Astrocyte (in vitro differentiated cells and primary cell): ENCODE measurements around the gene RNF103. TPM values are rescaled to one million over a fixed set of nuclear protein-coding genes. Genes with fewer than 3 reads are reported as not detected.
"Not testable (repeated sequence)": the region's sequence is repeated elsewhere in the genome, so short reads cannot be mapped to it uniquely, and the experiment has no call there.

Experiments
- DNase-seq: peaks from one replicate; pipeline ENCODE4 v3.0.0-alpha.2; 2010; ENCODE audit warnings: low read depth
- FAIRE-seq: peaks from 2 replicates; lab custom pipeline; 2011; peaks lifted over from hg19 to GRCh38; lab: Jason Lieb, UNC
- H2AFZ ChIP-seq: 2 replicates; pipeline ENCODE4 v1.6.0; 2012; ENCODE audit warnings: low read depth, low read length, inconsistent platforms
- H3K27ac ChIP-seq: 2 replicates; pipeline ENCODE4 v1.5.1; 2011; ENCODE audit warnings: low read depth, low read length, inconsistent platforms
- H3K27me3 ChIP-seq: 2 replicates; pipeline ENCODE4 v1.6.0; 2011; ENCODE audit warnings: low read length, inconsistent platforms; ENCODE audit not compliant: insufficient read depth
- H3K36me3 ChIP-seq: 2 replicates; pipeline ENCODE4 v1.5.1; 2011; ENCODE audit warnings: low read length, inconsistent platforms; ENCODE audit not compliant: insufficient read depth
- H3K4me1 ChIP-seq: 2 replicates; pipeline ENCODE4 v1.5.1; 2011; ENCODE audit warnings: low read length, inconsistent platforms; ENCODE audit not compliant: insufficient read depth
- H3K4me2 ChIP-seq: 2 replicates; pipeline ENCODE4 v1.6.0; 2012; ENCODE audit warnings: low read length, inconsistent platforms
- H3K4me3 ChIP-seq: 2 replicates; pipeline ENCODE4 v1.5.1; 2011; ENCODE audit warnings: low read depth, mild to moderate bottlenecking, low read length, inconsistent platforms; ENCODE audit not compliant: insufficient read depth
- H3K79me2 ChIP-seq: 2 replicates; pipeline ENCODE4 v1.6.0; 2012; ENCODE audit warnings: mild to moderate bottlenecking, low read length, inconsistent platforms; ENCODE audit not compliant: insufficient read depth
- H3K9ac ChIP-seq: 2 replicates; pipeline ENCODE4 v1.6.0; 2012; ENCODE audit warnings: mild to moderate bottlenecking, low read length, inconsistent platforms
- H3K9me3 ChIP-seq: 2 replicates; pipeline ENCODE4 v1.5.1; 2012; ENCODE audit warnings: low read depth, mild to moderate bottlenecking, low read length, inconsistent platforms; ENCODE audit not compliant: insufficient read depth
- H4K20me1 ChIP-seq: 2 replicates; pipeline ENCODE4 v1.6.0; 2012; ENCODE audit warnings: low read length, inconsistent platforms; ENCODE audit not compliant: insufficient read depth
- H3K27ac Mint-ChIP-seq: one replicate; pipeline ENCODE4 v1.8.0; 2021; ENCODE audit warnings: mild to moderate bottlenecking, mixed read lengths; ENCODE audit not compliant: unreplicated experiment
- H3K27me3 Mint-ChIP-seq: one replicate; pipeline ENCODE4 v1.8.0; 2021; ENCODE audit warnings: low read depth, mixed read lengths; ENCODE audit not compliant: unreplicated experiment
- H3K36me3 Mint-ChIP-seq: one replicate; pipeline ENCODE4 v1.8.0; 2021; ENCODE audit warnings: low read depth, mixed read lengths; ENCODE audit not compliant: unreplicated experiment
- H3K4me1 Mint-ChIP-seq: one replicate; pipeline ENCODE4 v1.8.0; 2021; ENCODE audit warnings: low read depth, mixed read lengths; ENCODE audit not compliant: unreplicated experiment
- H3K4me3 Mint-ChIP-seq: one replicate; pipeline ENCODE4 v1.8.0; 2021; ENCODE audit warnings: mild to moderate bottlenecking, moderate library complexity, mixed read lengths; ENCODE audit not compliant: unreplicated experiment
- H3K9me3 Mint-ChIP-seq: one replicate; pipeline ENCODE4 v1.8.0; 2021; ENCODE audit warnings: mild to moderate bottlenecking, mixed read lengths; ENCODE audit not compliant: unreplicated experiment
- EZH2 ChIP-seq: IDR thresholded peaks from 2 replicates; pipeline ENCODE4 v1.6.1; 2012; ENCODE audit warnings: mild to moderate bottlenecking, low read length, inconsistent platforms; ENCODE audit not compliant: insufficient read depth
- total RNA-seq: library from RNA; stranded (reverse); gene quantifications from 2 replicates; pipeline ENCODE4 v1.2.1, GENCODE V29; 2021
- TF ChIP-seq, protein P1 (sequence below): IDR thresholded peaks from 2 replicates; pipeline ENCODE4 v1.5.1; 2011; ENCODE audit warnings: low read depth, mild to moderate bottlenecking, inconsistent platforms, low read length, moderate library complexity; ENCODE audit not compliant: insufficient read depth

RNF103 gene
- total RNA-seq, 1 donor from 2014 or later, result 21.5 TPM

DNA sequence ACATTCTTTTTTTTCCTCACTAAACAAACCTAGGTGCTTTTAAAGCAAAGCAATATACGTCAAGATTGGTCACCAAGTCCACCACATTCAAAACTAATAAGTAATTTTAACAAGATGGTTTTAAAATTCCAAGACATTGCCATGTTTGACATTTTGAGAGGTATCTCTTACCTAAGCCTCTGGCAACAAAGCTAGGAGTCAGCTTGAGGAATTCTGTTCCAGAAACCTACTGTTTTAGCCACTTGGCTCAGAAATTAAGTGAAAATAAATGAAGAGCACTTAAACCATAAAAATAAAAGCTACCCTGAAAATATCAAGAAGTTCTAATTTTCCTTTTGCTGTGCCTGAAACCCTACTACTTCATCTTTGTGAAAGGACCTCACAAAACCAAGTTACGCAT lies 30.4 kb downstream of the RNF103 start:
- DNase-seq (no peak), FAIRE-seq (no peak)
- Mint-ChIP-seq H3K27ac (no peak overlapping the region), H3K9me3 (peaks cover 2% of the 10 kb centered on the region), H3K4me3 (no peak overlapping the region), H3K36me3 (no peaks in the 10 kb centered on the region), H3K4me1 (no peaks in the 10 kb centered on the region), H3K27me3 (no peaks in the 10 kb centered on the region)
- H3K27ac ChIP-seq, result no peak overlapping the region
- no peaks in the 10 kb centered on the region for H3K9me3 ChIP-seq
- no peaks in the 10 kb centered on the region for H3K79me2 ChIP-seq
- no peak overlapping the region for H2AFZ ChIP-seq
- H3K4me3 ChIP-seq, result no peak overlapping the region
- H4K20me1 ChIP-seq, result no peaks in the 10 kb centered on the region
- TF ChIP-seq, protein P1, sequence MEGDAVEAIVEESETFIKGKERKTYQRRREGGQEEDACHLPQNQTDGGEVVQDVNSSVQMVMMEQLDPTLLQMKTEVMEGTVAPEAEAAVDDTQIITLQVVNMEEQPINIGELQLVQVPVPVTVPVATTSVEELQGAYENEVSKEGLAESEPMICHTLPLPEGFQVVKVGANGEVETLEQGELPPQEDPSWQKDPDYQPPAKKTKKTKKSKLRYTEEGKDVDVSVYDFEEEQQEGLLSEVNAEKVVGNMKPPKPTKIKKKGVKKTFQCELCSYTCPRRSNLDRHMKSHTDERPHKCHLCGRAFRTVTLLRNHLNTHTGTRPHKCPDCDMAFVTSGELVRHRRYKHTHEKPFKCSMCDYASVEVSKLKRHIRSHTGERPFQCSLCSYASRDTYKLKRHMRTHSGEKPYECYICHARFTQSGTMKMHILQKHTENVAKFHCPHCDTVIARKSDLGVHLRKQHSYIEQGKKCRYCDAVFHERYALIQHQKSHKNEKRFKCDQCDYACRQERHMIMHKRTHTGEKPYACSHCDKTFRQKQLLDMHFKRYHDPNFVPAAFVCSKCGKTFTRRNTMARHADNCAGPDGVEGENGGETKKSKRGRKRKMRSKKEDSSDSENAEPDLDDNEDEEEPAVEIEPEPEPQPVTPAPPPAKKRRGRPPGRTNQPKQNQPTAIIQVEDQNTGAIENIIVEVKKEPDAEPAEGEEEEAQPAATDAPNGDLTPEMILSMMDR, result no peak
- TF ChIP-seq EZH2, result no peak
- no peaks in the 10 kb centered on the region for H3K4me1 ChIP-seq
- H3K36me3 ChIP-seq, result no peaks in the 10 kb centered on the region
- no peaks in the 10 kb centered on the region for H3K27me3 ChIP-seq
- no peak overlapping the region for H3K9ac ChIP-seq
- H3K4me2 ChIP-seq, result no peak overlapping the region

DNA sequence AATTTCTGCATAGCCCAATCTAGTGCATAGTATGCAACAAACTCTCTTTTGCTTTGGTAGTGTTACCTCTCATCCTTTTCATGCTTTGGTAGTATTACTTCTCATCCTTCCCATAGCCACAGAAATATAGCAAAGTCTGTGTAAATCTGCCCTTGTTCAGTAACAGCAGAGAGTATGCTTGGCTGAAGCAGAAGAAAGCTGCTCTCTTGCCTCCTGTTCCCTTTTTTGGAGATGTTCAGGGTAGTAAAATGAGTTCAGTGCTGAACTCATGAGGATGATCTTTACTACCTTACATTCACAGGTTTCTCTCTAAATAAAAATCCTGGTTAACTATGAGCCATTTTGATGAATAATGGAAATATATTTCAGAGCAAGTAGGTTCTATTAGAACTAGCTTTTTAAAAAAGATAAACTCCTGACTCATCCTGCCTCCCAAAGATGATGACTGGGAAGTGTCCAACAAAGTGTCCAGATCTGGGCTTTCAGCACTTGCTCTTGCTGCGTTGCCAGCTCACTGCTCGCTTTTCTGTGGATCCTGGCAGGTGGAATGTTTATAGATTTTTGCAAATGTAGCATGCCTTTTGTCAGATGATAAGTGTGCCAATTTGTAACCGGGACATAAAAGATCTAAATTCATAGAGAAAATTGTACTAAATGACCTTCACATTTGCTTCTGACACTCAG lies 31.0 kb downstream of the RNF103 start:
- DNase-seq, result peak; percentile 22
- no peak for FAIRE-seq

DNA sequence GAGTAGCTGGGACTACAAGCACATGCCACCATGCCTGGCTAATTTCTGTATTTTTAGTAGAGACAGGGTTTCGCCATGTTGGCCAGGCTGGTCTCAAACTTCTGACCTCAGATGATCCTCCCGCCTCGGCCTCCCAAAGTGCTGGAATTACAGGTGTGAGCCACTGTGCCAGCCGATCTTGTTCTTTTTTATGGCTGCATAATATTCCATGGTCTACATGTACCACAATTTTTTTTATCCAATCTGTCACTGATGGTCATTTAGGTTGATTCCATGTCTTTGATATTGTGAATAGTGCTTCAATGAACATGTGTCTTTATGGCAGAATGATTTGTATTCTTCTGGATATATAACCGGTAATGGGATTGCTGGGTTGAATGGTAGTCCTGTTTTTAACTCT lies 34.0 kb downstream of the RNF103 start:
- not testable (repeated sequence) for H3K36me3 ChIP-seq, H4K20me1 ChIP-seq, H3K9me3 Mint-ChIP-seq, H3K4me3 ChIP-seq, H3K27ac ChIP-seq, H3K4me1 Mint-ChIP-seq, H3K27ac Mint-ChIP-seq, H3K4me3 Mint-ChIP-seq, H3K27me3 Mint-ChIP-seq, H3K9ac ChIP-seq, H3K9me3 ChIP-seq, H3K79me2 ChIP-seq, H3K4me1 ChIP-seq, DNase-seq, H3K27me3 ChIP-seq, H3K4me2 ChIP-seq, H3K36me3 Mint-ChIP-seq, FAIRE-seq, H2AFZ ChIP-seq

More for the DNA sequence above, 31.0 kb downstream of the RNF103 start:
- Histone ChIP-seq H3K4me1 (no peaks in the 10 kb centered on the region), H3K9ac (no peak overlapping the region), H3K4me2 (no peak overlapping the region), H4K20me1 (no peaks in the 10 kb centered on the region), H3K36me3 (no peaks in the 10 kb centered on the region), H2AFZ (no peak overlapping the region), H3K27me3 (no peaks in the 10 kb centered on the region), H3K79me2 (no peaks in the 10 kb centered on the region), H3K9me3 (no peaks in the 10 kb centered on the region), H3K4me3 (no peak overlapping the region), H3K27ac (no peak overlapping the region)
- H3K27me3 Mint-ChIP-seq, result no peaks in the 10 kb centered on the region
- peaks cover 2% of the 10 kb centered on the region for H3K9me3 Mint-ChIP-seq
- no peaks in the 10 kb centered on the region for H3K36me3 Mint-ChIP-seq
- no peaks in the 10 kb centered on the region for H3K4me1 Mint-ChIP-seq
- TF ChIP-seq EZH2, result no peak
- TF ChIP-seq, protein P1, result no peak
- no peak overlapping the region for H3K27ac Mint-ChIP-seq
- no peak overlapping the region for H3K4me3 Mint-ChIP-seq
